GM18867 (cell line): ENCODE results near the gene FAM162B.
"Not testable (repeated sequence)": the region's sequence is repeated elsewhere in the genome, so short reads cannot be mapped to it uniquely, and the experiment has no call there.

Experiments used
- ATAC-seq: cut with Tn5 transposase; IDR thresholded peaks from one replicate; pipeline ENCODE4 v1.9.1; 2021; ENCODE audit warnings: mild to moderate bottlenecking, moderate library complexity; ENCODE audit not compliant: unreplicated experiment

Gene FAM162B

DNA sequence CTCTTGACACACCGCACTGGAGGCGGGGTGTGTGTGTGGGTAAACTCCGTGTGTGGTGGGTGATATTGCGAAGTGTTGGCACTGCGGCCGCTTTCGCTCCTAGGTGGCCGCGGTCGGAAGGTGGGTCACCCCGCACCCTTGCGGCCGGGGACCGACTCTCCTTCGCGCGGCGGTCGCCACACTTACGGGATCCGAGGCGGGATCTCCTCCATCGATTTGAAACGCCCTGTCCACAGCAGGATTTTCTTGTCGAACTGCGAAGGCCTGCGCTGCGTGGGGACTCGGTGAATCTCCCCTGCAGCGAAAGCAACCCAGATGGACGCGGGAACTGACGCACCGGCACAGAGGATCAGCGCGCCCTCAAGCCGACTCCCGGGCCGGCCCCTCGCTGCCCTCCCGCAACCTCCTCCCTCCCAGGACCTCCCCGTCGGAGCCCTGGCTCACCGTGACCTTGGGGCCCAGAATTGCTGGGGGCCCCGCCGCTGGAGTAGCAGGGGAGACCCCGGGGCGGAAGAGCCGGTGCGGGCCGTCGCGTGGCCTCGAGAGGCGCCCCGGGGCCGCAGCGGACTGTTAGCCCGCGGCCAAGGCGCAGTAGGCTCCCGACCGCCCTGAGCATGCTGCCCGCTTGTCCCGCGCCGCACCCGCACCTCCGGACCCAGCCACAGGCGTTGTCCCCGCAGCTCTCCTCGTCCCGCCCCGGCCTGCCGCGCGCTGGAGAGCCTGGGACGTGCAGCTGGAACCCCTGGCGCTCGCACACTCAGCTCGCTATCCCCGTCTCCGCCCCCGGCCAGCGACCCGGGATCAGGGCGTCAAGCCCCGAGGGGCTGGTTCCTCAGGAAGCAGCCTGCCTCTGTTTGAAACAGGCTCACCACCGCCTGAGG lies at the start of gene FAM162B:
FAM162B (minus strand) TSS at position 759 of the 881 bp plus-strand sequence; CDS start at position 616, 143 bp downstream.
- no peak for ATAC-seq

DNA sequence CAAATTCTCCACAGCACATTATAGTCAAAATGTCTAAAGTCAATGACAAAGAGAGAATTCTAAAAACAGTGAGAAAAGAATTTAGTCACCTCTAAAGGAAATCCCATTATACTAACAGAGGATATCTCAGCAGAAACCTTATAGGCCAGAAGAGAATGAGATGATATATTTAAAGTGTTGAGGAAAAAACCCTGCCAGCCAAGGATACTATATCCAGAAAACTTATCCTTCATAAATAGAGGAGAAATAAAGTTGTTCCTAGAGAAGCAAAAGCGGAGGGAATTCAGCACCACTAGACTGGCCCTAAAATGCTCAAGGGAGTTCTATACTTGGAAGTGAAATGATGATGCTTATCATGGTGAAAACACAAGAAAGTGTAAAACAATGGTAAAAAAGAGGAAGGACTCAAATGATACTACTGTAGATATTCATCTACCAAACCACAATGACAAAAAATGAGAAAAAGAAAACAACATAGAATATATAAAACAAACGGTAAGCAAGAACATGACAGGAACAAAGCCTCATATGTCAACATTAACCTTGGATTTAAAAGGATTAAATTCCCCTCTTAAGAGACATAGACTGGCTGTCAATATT lies 46.6 kb upstream of the FAM162B start:
- no peak for ATAC-seq

DNA sequence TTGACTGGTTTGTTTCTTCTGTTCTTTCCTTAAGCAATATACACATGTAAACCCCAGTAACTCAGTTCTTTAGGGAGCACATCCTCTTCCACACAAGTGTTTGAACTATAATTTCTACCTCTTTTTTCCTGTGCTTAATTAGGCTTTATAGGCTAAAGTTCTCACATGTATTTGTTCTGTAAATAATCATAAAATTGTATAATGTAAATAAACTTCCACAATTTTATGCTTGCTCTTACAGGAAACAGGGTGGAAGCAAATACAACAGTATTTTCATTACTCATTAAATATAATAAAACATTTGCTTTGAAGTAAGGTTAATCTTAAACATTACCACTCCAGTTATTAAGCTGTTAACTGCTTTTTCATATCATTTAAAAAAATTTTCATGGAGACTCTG lies 36.5 kb upstream of the FAM162B start:
- ATAC-seq = no peak

DNA sequence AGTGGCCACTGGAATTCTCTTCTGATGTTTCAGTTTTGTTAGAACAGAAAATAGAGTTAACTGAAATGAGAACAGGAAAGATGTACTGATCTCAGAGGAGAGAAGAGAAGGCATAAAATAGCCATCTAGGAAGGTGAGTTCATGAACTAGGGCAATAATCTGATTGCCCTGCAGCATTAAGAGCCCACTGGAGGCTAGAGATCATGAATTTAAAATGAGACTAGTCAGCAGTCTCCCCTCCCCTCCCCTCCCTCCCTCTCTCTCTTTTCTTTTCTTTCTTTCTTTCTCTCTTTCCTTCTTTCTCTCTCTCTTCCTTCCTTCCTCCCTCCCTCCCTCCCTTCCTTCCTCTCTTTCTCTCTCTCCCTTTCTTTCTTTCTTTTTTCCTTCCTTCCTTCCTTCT lies 34.4 kb upstream of the FAM162B start:
- no peak for ATAC-seq

DNA sequence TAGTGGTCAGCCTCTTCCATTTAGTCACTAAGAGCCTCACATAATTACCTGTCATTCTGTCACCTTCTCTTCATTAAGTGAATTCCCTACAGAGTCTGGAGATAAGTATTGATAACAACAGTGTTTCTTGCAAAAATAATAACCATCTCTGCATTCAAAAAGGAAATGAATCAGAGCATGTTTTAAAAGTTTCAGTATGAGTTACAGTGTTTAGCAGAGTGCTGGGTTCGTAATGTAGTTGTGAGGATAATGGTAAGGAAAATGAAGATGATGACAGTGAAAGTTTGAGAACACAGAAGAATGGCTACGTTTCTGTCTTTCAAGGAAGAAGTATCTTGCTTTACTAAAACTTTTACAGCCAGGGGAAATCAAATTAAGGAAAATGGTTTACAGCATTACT lies 32.1 kb upstream of the FAM162B start:
- ATAC-seq = no peak

DNA sequence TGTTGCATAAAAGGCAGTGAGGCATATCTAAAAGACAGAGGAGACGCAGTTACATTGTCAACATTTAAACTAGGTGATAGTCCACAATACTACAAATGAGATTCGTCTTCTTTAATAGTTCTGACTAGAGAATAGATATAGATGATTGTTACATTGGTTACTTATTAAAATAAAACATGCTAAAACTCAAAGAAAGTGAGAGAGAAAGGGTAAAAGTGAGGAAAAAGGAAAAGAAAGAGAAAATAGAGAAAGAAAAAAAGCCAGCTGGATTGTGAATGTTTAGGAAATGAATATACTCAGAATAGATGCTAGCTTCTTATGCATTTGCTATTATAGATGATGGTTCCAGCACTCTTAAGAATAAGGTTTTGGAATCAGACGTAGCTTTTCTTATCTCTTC lies 27.7 kb upstream of the FAM162B start:
- ATAC-seq = no peak

DNA sequence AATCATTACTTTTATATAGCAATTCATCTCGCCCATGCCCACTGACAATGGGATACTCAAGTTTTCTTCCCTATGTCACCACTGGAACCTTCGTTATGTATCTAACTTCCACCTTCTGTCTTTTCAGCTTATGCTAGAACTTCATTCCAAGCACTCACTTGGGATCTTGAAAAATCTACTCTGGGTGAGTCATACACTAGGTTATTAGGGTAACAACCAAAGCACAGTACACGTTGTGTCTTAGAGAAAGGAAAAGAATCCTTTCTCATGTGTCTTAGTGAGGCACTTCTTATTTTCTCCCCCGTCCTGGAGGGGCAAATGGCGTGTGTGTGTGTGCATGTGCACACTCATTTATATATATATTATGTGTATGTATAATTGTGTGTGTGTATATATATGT lies 18.3 kb upstream of the FAM162B start:
- no peak for ATAC-seq

DNA sequence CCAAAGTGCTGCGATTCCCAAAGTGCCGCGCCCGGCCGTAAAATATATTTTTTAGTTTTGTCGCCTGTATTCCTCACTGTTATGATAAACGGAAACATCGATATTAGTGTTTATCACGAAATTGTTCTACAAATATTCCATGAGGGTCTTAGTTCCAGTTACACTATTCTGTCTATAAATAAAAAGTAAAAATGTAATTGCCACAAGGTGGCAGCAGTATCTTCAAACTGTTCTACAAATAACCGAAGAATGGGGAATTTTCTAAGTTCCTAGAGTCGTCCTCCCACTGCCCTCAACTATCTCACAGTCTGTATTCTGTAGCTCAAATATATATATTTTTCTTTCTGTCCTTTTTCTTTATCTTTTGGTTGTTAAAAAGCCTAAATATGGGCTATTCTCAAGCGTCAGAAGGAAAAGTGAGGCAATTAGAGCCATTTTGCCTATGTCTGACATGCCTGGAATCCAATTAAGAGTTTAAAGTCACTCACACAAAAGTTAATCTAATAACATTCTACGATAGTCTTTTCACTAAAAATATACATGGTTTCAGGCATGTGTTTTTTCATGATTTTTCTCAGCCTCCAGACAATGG lies 14.2 kb upstream of the FAM162B start:
- ATAC-seq = peak; percentile 74

DNA sequence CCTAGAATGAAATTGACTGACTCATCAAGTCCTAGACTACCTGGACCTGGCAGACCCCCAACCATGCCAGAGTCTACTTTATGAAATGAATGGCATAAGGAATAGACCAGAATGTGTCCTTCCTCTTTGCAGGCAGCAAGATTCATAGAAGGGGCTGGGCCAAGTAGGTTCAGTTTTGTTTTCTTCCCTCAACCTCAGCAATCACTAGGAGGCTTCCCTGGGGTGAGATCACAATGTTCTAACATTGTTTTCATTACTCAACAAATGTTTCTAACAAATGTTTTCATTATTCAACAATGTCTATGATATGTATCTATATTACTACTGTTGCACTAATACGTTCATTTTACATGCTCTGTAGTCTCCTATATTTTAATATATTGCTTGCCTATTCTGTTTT lies 8.4 kb upstream of the FAM162B start:
- ATAC-seq = no peak

DNA sequence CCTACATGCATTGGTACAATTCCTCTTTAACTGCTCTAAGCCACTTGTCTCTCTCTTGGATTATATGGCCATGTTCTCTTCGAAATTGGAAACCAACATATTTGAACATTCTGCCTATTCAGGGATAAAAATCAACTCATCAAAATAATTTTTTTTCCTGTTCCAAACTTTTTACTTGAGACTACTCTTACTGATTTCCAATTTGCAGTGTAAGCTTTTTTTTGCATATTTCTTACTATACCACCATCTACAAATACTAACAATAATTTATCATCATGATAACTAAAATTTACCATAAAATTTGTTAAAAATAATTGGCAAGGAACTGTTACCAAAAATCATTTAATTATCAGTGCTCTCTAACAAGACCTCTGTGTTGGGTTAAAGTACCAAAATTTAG lies 6.9 kb upstream of the FAM162B start:
- no peak for ATAC-seq

DNA sequence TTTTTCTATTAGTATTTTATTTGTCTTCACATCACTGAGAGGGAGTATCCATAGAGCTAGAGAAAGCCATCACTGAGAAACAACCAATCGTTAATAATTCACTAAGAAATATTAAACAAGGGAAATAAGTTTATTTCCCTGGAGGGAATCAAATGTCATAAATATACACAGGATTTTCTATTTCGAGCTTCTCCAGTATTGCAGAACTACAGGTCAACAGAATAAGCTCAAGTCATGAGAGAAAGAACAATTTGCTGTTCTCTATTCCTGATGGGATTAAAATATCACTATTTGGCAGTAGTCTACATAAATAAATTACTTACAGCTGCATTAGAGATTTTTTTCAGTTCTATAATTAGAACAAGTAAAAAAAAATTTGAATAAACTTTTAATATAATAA lies 2.2 kb upstream of the FAM162B start:
- no peak for ATAC-seq

DNA sequence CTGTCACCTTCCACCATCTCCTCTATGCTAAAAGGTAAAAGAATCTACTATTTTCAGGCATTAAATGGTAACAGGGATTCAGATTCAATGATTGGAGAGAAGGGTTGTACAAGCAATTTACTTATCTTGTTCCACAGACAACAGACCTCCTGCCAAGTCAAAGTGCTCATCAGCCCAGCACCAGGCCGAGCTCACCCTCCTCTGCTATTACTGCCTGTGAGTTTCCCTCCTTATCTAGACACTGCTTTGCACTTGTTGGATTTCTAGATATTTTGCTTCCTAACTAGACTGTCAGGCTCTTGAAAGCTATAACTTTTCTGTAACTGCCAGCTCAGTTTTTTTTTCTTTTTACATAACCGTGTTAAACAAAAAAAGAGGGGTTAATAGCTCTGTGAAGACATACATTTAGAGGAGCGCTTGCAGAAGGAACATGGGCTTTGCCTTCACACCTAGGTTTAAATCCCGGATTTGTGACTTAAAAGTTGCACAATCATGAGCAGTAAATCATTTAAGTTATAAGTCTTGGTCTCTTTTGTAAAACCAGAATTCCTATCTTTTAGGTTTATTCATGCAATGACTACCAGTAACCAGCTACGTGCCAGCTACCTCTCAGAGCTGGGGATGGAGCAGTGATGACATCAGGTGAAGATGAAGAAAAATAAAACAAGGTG lies 1.1 kb upstream of the FAM162B start:
- ATAC-seq = no peak

DNA sequence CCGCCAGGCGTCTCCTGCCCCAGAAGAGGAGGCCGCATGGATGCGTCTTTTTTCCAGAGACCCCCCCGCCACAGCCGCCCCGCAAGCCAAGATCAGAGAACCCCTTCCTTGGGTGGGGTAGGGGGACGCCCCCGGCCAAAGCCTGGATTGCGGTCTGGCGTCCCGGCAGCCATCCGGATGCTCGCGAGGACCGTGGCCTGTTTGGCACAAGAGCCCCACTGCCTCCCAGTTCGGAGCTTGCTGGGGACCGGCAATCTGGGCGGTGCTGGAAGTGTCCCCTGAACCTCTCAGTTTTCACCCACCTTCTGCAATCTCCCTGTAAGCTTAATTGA lies 924 bp downstream of the FAM162B start:
- no peak for ATAC-seq

DNA sequence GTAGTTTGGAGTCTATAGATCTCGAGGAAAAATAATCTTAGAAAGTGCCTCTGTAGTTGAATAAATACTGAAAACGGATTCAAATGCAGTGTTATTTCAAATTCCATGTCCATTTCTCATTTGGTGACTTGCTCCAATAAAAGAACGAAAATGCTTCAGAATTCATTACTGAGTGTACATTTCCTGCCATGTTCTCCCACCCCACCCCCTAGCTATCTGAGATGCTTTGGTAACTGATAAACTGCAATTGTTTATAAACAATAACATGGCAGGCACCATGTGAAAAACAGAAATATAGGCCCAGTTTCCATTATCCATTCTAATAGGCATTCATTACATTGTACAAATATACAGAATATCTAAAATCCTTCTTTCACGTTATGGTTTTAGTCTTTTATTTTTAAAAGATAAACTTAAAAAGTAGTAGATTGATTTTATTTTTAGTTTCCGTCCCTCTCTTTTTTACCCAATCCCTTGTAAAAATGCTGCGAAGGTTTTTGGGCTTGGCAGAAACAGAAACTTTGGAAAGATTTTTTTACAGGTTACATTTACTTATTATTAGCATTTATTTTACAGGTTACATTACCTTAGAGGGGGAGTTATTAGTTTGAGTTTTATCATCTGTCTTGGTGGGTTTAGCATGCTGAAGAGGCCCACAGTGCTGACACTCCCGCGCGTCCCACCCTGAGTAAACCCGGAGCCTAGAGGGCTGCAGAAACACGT lies 1.5 kb downstream of the FAM162B start:
- ATAC-seq = no peak

DNA sequence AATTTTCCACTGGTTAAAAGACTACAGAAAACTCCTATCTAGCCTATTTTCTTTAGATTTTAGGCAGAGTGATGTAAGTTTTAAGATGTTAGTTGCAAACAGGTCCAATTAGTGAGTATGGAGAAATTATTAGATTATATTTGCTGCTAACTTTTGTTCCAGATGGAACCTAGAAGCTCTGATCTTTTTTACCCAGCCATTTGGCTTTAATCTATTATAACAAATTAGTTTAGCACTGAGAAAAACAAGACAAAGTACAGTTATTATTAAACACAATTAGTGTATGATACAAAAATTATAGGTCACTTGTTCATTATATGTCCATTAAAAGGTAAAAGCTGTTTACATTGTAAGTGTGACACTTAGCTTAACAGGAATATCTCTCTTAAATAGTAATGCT lies 2.5 kb downstream of the FAM162B start:
- ATAC-seq = no peak

DNA sequence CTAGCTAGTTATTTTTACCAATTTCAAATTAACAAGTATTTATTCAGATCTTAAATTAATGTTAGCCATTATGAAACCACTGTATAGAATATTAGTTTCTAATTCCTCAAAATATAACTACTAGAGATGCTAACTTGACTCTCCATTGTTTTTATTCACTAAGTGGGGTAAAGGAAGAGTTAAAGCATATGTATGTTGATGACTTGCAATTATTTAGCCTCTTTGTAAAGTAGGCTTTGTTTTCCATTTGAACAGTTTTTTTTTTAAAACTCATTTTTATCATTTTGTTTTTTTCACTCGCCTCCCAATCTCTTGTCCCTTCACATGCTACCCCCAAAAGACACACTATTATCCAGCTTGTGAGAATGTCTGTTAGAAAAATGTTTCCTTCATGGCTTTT lies 3.3 kb downstream of the FAM162B start:
- no peak for ATAC-seq

DNA sequence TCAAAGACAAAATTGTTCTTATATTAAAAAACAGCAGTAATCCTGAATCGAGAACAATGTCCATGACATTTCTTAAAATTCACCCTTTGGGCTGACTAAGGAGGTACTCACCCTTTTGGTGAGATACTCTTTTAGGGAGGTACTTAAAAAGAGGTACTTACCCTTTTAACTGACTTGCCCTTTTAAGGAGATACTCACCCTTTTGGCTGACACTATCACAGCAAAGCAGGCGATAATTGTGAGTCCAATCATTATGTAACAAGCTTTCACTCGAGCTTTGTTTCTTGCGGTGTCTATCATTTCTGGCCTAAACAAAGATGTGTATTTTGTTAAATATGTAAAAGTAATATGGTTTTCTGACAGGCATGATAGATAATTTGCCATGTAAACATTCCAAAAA lies 3.7 kb downstream of the FAM162B start:
- ATAC-seq = no peak

DNA sequence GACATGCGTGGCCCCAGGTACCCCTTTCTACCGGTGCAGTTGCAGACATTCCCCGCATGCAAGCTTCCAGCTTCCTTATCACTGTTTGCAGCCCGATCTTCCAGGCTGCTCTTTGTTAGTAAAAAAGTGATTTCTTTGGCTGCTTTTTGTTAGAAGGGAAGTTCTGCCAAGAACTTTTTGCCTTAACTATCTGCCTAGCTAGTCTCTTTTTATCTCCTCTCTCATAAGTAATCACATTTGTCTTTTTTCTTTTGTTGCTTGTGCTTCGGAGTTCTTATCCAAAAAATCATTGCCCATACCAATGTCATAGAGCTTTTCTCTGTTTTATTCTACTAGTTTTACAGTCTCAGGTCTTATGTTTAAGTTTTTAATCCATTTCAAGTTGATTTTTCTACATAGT lies 20.3 kb downstream of the FAM162B start:
- ATAC-seq = no peak

DNA sequence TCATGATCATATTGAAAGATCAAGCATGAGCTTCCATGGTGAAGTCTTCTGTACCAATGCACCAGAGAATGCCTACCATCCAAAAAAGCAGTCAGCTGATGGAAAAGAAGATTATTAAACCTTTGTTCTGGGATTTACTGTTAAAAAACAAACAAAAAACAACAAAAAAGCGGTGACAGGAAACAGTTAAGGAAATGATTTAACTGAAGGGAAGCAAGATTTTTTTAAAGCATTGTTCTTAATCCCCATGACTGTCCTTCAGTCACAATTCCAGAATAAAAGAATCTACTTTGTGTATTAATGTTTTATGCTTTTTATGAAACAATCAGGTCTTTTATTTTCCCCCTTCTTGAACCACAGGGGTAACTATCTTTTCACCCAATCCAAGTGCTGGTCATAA lies 23.9 kb downstream of the FAM162B start:
- no peak for ATAC-seq

DNA sequence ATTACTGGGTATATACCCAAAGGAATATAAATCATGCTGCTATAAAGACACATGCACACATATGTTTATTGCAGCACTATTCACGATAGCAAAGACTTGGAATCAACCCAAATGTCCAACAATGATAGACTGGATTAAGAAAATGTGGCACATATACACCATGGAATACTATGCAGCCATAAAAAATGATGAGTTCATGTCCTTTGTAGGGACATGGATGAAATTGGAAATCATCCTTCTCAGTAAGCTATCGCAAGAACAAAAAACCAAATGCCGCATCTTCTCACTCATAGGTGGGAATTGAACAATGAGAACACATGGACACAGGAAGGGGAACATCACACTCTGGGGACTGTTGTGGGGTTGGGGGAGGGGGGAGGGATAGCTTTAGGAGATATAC lies 25.0 kb downstream of the FAM162B start:
- ATAC-seq = not testable (repeated sequence)

DNA sequence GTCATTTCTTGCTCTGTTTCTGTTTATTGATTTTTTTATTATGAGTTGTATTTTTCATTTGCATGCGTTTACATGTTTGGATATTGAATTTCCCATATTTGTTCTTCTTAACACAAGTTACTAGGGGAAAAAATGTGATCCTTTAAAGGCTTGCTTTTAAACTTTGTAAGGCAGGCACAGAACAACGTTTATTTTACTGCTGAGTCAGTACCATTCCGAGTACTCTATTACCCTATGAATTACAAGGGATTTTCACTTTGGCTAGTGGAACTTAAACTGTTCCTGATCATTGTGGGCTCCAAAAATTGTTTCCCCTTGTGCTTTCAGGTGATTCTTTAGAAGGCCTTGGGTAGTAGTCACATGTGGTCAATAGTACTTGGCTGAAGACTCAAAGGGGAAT lies 28.5 kb downstream of the FAM162B start:
- ATAC-seq = no peak
